Neutrophil (primary cell): ENCODE data around the gene GNRHR.

Source experiments
- H3K27ac ChIP-seq: fragments of 200-600 bp; sonication (generic); 2 replicates; pipeline ENCODE4 v1.5.1; 2016; ENCODE audit warnings: mild to moderate bottlenecking, moderate library complexity
- H3K27me3 ChIP-seq: fragments of 200-600 bp; sonication (generic); 2 replicates; pipeline ENCODE4 v1.6.0; 2016; ENCODE audit warnings: mild to moderate bottlenecking
- H3K36me3 ChIP-seq: fragments of 200-600 bp; sonication (generic); 2 replicates; pipeline ENCODE4 v1.5.1; 2017
- H3K4me1 ChIP-seq, 2 experiments: fragments of 200-600 bp in 1 of 2; sonication (generic) in 1 of 2; 1 replicate in 1 of 2; 2 replicates in 1 of 2; pipeline versions ENCODE4 v1.5.1 to v1.6.1; 2013 to 2016; ENCODE audit warnings: low read depth in 1 of 2, low read length in 1 of 2, mild to moderate bottlenecking in 1 of 2, moderate library complexity in 1 of 2; ENCODE audit not compliant: control insufficient read depth in 1 of 2, insufficient read depth in 1 of 2
- H3K4me3 ChIP-seq, 2 experiments: fragments of 200-600 bp in 1 of 2; sonication (generic) in 1 of 2; 1 replicate in 1 of 2; 2 replicates in 1 of 2; pipeline ENCODE4 v1.5.1; 2013 to 2016; ENCODE audit warnings: low read depth in 1 of 2, low read length in 1 of 2, mild to moderate bottlenecking in 1 of 2, moderate library complexity in 1 of 2
- H3K9me3 ChIP-seq: fragments of 200-600 bp; sonication (generic); 2 replicates; pipeline ENCODE4 v1.5.1; 2016
- CTCF ChIP-seq: fragments of 200-600 bp; sonication (generic); IDR thresholded peaks from 2 replicates; pipeline ENCODE4 v1.5.1; 2016; ENCODE audit warnings: antibody characterized with exemption

GNRHR gene

GRCh38 chr4:67721315-67721769, 32.8 kb downstream of the GNRHR start:
- no peaks in the 10 kb centered on the region for H3K4me1 ChIP-seq
- TF ChIP-seq CTCF = no peak
- no peaks in the 10 kb centered on the region for H3K36me3 ChIP-seq
- H3K4me3 ChIP-seq = no peak overlapping the region
- no peaks in the 10 kb centered on the region for H3K27me3 ChIP-seq
- H3K27ac ChIP-seq = no peak overlapping the region
- H3K9me3 ChIP-seq = no peaks in the 10 kb centered on the region

- no peaks in the 10 kb centered on the region for H3K4me1 ChIP-seq
- no peak overlapping the region for H3K4me3 ChIP-seq
- H3K9me3 ChIP-seq = no peaks in the 10 kb centered on the region
- no peak for TF ChIP-seq CTCF
- H3K27ac ChIP-seq = no peak overlapping the region
- H3K27me3 ChIP-seq = no peaks in the 10 kb centered on the region
- no peaks in the 10 kb centered on the region for H3K36me3 ChIP-seq
Observed at GRCh38 chr4:67719953-67720617, 34.1 kb downstream of the GNRHR start.

GRCh38 chr4:67718848-67719247, 35.3 kb downstream of the GNRHR start:
- Histone ChIP-seq H3K4me1 (no peaks in the 10 kb centered on the region), H3K27me3 (no peaks in the 10 kb centered on the region), H3K36me3 (no peaks in the 10 kb centered on the region), H3K9me3 (no peaks in the 10 kb centered on the region), H3K27ac (no peak overlapping the region), H3K4me3 (no peak overlapping the region)
- no peak for TF ChIP-seq CTCF

GRCh38 chr4:67717586-67717985, 36.6 kb downstream of the GNRHR start:
- TF ChIP-seq CTCF = no peak
- no peaks in the 10 kb centered on the region for H3K36me3 ChIP-seq
- H3K27me3 ChIP-seq = no peaks in the 10 kb centered on the region
- H3K27ac ChIP-seq = no peak overlapping the region
- H3K4me3 ChIP-seq = no peak overlapping the region
- no peaks in the 10 kb centered on the region for H3K9me3 ChIP-seq
- no peaks in the 10 kb centered on the region for H3K4me1 ChIP-seq

- no peak overlapping the region for H3K27ac ChIP-seq
- H3K27me3 ChIP-seq = no peaks in the 10 kb centered on the region
- no peak for TF ChIP-seq CTCF
Observed at GRCh38 chr4:67714955-67715354, 39.2 kb downstream of the GNRHR start.

More at GRCh38 chr4:67714955-67715354, 39.2 kb downstream of the GNRHR start:
- H3K9me3 ChIP-seq = no peaks in the 10 kb centered on the region
- no peak overlapping the region for H3K4me3 ChIP-seq
- H3K4me1 ChIP-seq = no peaks in the 10 kb centered on the region
- H3K36me3 ChIP-seq = no peaks in the 10 kb centered on the region
